Epidermal melanocyte (primary cell): ENCODE measurements around the gene SNAPC4.

ENCODE experiments used
- DNase-seq: peaks from one replicate; pipeline ENCODE4 v3.0.0; 2011; ENCODE audit warnings: low spot score; ENCODE audit not compliant: insufficient read length

The SNAPC4 gene

DNA sequence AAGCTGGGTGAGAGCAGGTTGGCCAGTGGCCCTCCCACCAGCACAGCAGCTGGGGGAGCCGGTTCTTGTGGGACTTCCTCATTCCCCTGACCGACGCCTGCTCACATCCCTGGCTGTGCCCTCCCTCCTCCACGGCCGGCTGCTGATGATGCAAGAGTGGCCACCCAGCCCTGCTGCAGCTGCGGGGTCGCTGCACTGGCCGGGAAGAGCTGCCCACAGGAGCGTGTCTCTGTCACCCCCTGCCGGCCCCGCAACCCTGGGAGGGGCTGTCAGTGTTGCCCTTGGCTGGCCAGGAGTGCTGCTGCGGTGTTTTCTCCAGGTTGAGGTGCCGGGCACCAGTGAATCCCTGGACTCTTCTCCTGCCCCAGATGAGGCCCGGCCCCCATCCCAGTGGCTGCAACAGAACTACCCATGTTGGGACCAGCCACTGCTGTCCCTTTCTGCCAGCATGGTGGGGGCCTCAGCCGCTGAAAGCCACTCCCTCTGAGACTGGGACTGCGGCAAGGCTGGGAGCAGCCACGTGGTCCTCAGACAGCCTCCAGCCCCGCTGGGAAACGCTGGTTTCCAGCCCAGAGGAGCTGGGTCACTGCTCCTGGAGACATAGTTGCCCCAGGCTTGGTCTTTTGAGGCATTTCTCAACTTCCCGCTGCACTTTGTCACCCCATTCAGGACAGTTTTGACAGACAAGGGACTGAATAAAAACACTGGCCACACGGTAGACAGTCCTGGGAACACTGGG, 27.2 kb downstream of the SNAPC4 start:
- peak; percentile 42 for DNase-seq

DNA sequence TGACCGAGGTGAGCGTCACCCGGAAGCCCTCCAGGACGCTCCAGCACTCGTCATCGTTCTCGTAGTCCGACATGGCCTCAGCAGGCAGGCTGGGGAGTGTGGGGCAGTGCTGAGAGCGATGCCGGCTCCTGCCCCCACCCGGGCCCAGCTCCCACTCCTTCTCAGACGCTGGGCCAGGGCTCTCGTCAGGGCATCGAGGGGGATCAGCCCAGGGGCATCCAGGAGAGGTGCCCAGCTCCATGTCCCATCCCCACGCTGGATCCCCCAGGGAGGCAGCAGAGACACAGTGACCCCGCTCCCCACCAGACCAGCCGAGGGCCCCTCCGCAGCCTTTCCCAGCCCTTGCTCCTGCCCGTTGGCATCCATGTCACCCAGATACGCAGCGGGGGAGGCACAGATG, 28.0 kb downstream of the SNAPC4 start:
- DNase-seq = no peak

GRCh38 chr9:136371533-136371880, 28.5 kb downstream of the SNAPC4 start:
- DNase-seq = no peak

GRCh38 chr9:136370687-136371532, 29.1 kb downstream of the SNAPC4 start:
- DNase-seq = no peak

- no peak for DNase-seq
These were observed 29.9 kb downstream of the SNAPC4 start for GRCh38 chr9:136370037-136370436.

- no peak for DNase-seq
These were observed 31.8 kb downstream of the SNAPC4 start for GRCh38 chr9:136368190-136368589.

GRCh38 chr9:136367296-136368145, 32.4 kb downstream of the SNAPC4 start:
- no peak for DNase-seq

GRCh38 chr9:136366826-136367225, 33.1 kb downstream of the SNAPC4 start:
- no peak for DNase-seq

DNA sequence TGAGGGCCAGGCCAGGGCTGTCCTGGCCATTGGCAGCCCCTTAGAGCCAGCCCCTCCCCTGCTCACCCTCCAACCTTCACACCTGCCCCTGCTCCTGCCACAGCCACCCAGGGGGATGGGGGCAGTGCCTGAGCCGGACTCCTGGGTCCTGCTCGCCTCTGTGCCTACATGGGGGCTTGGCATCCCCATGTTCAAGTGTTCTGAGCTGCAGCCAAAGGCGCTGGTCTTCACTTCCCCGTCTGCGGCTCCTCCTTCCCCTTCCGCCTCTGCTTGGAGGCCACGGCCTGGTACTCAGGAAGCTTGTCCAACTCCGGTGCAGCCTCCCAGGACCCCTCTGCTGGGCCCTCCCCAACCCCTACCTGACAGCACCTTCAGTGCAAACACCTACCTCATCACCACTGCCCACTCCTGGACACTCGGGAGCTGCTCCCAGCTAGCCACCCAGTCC, 34.2 kb downstream of the SNAPC4 start:
- DNase-seq = no peak

DNA sequence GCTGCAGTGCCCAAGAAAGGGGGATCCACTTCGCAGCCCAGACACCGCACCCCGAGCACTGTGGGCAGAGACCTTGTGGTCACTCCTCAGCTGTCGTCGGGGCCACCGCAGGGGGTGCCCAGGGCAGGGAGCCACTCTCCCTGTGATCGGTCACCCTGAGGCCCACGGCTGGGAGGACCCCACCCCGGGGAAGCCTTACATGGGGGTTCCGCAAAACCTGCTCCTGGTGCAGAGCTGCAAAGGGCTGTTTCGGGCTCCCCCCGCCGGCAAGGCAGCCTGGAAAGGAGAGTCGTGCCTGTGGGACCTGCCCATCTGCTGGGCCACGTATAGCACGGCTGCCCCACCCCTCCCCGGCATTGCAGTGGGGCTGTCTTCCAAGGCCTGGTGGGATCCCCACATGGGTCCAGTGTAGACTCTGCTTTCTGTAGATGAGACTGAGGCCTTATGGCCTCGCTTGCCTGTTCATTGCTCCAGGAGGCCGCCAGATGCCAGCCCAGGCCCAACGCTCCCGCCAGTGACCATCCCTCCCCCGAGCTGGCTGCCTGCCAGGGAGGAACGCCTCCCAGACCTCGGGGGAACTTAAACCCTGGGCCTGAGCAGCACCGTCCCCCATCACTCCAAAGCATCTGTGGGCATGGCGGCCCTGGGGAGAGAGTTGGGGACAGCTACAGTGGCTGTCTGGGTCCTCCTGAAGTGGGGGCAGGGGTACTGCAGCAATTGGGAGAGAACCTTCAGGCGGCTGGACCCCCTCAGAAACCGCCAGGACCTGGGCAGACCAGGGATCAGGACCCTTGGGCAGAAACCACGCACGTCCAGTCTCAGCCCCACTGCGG, 34.8 kb downstream of the SNAPC4 start:
- DNase-seq = no peak

- no peak for DNase-seq
These were observed 35.8 kb downstream of the SNAPC4 start for GRCh38 chr9:136363949-136364748.

DNA sequence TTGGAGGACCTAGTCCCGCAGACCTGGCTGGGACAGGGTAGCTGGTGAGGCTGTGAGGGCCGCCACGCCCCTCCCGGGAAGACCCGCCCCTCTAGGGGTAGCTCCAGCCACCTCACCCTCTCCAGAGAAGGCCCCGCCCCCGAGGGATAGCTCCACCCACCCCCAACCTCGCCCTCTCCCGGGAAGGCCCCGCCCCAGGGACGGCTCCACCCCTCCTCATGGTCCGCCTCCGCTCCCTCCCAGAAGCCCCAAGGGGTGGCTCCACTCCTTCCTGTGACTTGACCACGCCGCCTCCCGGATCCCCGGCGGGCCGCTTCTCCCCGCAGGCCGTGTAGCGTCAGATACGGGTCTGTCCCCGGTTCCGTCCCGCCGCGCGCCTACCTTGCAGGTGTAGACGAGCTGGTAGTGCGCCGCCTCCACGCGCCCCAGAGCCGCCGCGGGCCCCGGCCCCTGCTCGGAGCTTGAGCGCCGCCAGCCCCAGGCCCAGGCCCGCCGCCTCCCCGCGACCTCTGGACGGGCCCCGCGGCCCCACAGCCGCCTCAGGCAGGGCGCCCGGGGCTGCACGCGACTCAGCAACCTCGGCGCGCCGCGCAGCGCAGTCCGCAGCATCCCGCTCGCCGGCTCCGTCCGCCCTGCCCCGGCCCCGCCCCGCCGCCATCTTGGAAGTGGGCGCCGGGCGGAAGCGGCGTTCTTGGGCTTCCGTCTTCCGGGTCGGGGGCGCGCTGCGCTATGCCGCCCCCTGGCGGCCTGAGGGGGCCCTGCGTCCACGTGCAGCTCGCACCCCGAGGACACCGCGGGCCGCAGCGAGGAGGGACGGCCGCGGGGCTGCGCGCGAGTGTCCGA, 36.6 kb downstream of the SNAPC4 start, which contains the start of gene DNLZ:
TSS of gene DNLZ (minus strand) at position 639 of the 843 bp plus-strand sequence. CDS start at position 609, 30 bp downstream.
- DNase-seq = peak; percentile 100

DNA sequence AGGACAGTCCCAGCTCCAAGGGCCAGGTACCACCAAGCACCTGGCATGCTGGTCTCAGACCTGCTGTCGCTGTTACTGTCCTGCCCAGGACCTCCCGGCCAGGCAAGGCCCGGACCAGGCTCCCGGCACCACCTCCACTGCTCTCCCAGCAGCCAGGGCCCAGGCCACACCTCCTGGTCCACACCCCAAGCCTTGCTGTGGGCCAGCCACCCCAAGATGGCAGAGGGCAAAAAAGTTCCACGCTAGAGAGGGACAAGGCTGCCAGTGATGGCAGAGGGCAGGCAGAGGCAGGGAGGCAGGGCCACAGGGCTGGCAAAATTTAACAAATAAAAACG, 37.6 kb downstream of the SNAPC4 start:
- no peak for DNase-seq

DNA sequence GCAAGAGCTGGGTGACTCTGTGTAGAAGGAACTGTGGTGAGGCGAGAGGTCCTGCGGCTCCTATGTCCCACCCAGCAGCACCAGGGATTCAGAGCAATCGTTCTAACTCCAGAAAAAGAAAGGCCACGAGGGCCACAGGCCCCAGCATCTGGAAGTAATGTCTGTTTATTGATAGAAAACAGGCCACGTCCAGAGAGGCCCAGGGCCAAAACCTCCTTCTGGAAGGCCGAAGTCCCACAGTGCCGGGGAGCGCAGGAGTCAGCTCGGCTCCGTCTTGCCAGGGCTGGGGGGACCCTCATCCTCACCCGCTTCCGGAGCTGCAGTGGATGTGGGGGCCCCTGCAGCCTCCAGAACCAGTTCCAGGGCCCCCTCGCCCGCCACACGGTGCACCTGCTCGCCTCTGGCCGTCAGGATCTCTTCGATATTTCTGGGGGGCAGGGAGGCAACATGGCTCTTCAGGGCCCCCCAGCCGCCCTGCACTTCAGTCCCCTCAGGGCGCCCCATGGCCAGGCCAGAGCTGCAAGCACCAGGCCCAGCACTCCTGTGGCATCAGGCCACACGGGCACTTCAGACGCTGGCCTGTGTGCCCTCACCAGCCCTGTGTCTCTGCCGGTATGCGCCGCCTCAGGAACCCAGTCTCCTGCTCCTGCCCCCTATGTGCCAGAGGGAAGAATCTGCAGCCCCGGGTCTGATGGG, 38.1 kb downstream of the SNAPC4 start:
- DNase-seq = no peak

- DNase-seq = no peak
These were observed 38.8 kb downstream of the SNAPC4 start for GRCh38 chr9:136361047-136361753.

DNA sequence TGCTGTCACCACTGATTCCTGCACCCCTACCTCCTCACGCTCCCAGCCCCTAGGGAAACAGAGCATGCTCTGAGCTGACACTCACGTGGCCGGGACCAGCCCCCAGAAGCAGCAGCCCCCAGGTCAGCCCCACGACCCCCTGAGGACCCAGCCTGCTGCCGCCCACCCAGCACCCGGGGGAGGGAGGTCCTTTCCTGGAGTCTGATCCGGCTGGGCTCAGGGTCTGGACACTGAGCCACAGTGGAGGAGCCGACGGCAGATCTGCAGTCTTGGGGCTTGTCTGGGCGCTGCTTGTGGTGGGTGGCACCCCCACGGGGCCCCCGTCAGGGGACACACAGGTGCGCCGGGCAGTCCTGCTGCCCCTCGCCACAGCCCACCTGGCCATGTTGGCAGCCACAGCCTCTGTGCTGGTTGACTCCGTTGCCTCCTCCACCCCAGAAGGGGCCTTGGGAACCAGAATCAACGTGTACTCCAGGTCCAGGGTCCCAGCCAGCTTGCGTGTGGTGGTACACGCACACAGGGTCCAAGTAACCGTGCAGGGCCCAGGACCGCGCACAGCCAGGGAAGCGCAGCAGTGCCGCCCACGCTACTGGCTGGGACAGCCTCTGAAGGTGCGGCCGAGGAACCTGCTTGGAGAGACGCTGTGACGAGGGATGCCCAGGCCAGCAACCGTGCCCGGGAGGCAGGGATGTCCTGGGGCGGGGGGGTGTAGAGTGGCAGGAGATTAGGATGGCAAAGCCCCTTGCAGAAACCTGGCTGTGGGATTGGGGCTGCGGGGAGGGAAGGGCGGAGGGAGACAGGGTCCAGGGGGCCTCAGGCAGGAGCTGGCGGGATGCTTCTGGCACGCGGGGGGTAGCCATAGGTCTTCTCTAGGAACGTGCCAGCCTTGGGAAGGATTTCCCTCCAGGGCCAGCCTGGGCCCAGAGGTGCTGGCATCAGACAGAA, 39.9 kb downstream of the SNAPC4 start:
- no peak for DNase-seq

DNA sequence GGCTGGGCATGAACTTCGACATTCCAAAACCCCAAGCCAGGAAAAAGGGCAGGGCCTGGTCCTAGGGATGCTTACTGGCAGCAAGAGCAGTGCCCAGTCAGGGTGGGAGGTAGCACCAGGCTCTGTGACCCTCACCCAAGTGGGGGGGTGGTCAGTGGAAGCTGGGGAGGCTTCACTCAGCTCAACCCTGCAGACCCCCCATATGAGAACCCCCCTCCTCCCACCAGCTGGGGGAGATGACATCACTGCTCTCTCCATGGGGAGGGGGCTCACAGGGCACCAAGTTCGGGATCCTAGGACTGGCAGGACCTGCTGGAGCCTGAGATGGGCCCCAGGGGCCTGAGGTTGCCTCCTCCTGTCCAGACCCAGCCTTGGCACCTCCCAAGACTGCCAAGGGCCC, 41.1 kb downstream of the SNAPC4 start:
- no peak for DNase-seq
